ENCODE measurements around the gene DDX28.
"Not testable (repeated sequence)": the region's sequence is repeated elsewhere in the genome, so short reads cannot be mapped to it uniquely, and the experiment has no call there.

DDX28 gene

GRCh38 chr16:67972285-67972684, 50.7 kb downstream of the DDX28 start:
- not testable (repeated sequence) for H3K27ac Mint-ChIP-seq; H3K36me3 Mint-ChIP-seq (ENCODE audit: low read depth); H3K9me3 Mint-ChIP-seq

GRCh38 chr16:67971111-67971510, 51.9 kb downstream of the DDX28 start:
- H3K4me3 Mint-ChIP-seq: no peak overlapping the region
- H3K27me3 Mint-ChIP-seq: no peaks in the 10 kb centered on the region
- peaks cover 25% of the 10 kb centered on the region for H3K4me1 Mint-ChIP-seq (ENCODE audit: low read depth)
- no peaks in the 10 kb centered on the region for H3K9me3 Mint-ChIP-seq
- H3K36me3 Mint-ChIP-seq (ENCODE audit: low read depth): no peaks in the 10 kb centered on the region
- H3K27ac Mint-ChIP-seq: no peak overlapping the region

More at GRCh38 chr16:67972285-67972684, 50.7 kb downstream of the DDX28 start:
- not testable (repeated sequence) for H3K27me3 Mint-ChIP-seq, H3K4me3 Mint-ChIP-seq
- H3K4me1 Mint-ChIP-seq (ENCODE audit: low read depth): peaks cover 16% of the 10 kb centered on the region
